NCI-H1105 (cell line): Measurements from ENCODE around the gene CDK3.
A peak's percentile ranks its signal among the peaks of the same experiment; 100 is the strongest.

ENCODE experiments used
- DNase-seq: peaks from one replicate; lab custom pipeline; 2025; lab: John Stamatoyannopoulos, UW

The CDK3 gene

DNA sequence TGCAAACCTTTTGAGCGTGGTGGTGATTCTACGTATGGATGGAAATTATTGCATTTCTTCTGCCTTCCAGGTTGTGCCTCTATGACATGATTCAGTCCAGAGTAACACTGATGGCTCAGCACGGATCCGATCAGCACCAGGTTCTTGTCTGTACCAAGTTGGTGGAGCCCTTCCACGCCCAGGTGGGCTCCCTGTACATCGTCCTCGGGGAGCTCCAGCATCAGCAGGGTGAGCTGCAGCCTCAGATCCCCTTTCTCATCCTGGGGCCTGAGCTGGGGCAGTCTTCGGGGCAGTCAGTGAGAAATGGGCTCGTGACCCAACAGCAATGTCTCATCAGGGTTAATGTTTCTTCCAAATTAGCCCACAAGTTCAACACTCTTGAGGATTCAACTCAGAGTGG lies 9.3 kb upstream of the CDK3 start:
- no peak for DNase-seq

- no peak for DNase-seq
These were observed 5.8 kb upstream of the CDK3 start for GRCh38 chr17:75994802-75995370.

DNA sequence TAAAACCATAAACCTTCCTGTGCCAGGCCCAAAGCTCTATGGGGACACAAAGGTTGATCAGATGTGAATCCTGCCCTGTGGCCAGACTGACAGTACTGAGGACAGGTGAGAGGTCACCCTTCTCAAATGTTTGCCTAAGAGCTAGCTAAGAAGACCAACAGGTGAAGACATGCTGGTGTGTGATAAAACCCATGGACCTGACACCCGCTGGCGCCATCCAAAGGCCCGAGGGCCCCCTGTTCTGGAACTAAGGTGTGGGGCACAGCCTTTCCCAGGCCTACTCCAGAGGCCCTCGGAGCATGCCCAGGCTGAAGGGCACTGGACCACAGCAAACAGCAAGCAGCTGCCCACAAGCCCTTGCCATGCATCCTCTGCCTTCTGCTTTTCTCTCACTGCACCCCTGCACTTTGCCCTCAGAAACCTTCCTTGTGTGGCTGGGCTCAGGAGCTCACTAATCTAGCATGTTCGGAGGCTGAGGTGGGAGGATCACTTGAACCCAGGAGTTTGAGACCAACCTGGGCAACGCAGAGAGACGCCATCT lies 5.2 kb upstream of the CDK3 start:
- DNase-seq: no peak

DNA sequence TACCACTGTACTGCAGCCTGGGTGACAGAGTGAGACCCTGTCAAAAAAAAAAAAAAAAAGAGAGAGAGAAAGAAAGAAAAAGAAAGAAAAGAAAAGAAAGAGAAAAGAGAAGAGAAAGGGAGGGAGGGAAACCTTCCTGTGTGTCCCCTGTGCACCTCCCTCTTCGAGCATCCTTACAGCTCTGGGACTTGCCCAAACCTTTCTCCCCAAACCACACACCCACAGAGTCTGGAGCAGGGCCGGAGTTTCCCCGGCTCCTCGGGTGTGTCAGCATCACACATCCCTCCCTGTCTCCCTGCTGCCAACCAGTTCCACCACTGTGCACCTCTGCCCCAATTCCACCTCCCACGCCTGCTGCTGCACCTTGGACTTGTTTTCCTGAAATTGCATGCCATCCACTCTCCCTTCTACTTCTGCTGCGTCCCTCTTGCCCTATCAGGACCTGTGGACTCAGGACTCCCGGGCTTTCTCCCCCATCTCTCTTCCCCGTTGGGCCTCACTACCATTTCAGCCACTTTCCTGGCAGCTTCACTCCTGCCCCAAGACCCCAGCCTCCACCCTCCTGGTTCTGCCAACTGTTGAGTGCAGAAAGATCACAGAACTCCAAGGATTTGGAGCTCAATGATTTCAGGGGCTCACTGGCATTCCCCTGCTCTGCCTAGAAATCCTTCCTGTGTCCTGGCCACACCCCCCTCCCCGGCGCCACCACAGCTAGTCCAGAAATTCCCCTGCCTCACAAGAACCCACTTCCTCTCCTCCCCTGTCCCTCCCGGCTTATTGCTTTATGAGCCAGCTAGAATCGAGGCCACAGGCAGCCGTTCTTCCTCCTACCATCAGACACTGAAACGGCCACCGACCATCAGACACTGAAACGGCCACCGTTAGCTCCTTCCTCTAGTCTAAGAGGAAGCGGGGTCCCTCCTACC lies 3.7 kb upstream of the CDK3 start:
- no peak for DNase-seq

GRCh38 chr17:75998327-75998795 lies 2.3 kb upstream of the CDK3 start:
- no peak for DNase-seq

GRCh38 chr17:76000016-76000754 lies 470 bp upstream of the CDK3 start:
- DNase-seq: no peak

DNA sequence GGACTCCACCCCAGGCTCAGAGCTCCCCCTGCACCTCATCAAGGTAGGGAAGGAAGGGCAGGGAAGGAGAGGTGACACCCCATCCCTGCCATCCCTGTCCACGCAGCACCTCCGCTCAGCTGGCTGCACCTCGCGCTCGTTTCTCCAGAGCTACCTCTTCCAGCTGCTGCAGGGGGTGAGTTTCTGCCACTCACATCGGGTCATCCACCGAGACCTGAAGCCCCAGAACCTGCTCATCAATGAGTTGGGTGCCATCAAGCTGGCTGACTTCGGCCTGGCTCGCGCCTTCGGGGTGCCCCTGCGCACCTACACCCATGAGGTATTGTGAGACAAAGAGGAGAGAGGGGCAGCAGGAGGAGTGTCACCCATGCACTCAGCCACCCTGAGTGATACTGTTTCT lies 1.4 kb downstream of the CDK3 start:
- no peak for DNase-seq

DNA sequence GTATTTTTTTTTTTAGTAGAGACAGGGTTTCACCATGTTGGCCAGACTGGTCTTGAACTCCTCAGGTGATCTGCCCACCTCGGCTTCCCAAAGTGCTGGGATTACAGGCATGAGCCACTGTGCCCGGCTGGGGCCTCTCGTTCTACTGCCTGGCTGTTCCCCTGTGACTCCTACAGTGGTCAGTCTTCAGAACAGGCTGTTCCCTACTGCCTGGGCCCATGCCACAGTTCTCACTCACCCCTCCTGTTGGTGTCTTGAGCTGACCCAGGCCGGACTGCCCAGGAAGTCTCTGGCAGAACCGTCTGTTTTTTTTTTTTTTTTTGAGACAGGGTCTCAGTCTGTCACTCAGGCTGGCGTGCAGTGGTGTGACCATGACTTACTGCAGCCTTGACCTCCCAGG lies 3.3 kb downstream of the CDK3 start:
- no peak for DNase-seq

- no peak for DNase-seq
These were observed 4.2 kb downstream of the CDK3 start for GRCh38 chr17:76004750-76005262.

DNA sequence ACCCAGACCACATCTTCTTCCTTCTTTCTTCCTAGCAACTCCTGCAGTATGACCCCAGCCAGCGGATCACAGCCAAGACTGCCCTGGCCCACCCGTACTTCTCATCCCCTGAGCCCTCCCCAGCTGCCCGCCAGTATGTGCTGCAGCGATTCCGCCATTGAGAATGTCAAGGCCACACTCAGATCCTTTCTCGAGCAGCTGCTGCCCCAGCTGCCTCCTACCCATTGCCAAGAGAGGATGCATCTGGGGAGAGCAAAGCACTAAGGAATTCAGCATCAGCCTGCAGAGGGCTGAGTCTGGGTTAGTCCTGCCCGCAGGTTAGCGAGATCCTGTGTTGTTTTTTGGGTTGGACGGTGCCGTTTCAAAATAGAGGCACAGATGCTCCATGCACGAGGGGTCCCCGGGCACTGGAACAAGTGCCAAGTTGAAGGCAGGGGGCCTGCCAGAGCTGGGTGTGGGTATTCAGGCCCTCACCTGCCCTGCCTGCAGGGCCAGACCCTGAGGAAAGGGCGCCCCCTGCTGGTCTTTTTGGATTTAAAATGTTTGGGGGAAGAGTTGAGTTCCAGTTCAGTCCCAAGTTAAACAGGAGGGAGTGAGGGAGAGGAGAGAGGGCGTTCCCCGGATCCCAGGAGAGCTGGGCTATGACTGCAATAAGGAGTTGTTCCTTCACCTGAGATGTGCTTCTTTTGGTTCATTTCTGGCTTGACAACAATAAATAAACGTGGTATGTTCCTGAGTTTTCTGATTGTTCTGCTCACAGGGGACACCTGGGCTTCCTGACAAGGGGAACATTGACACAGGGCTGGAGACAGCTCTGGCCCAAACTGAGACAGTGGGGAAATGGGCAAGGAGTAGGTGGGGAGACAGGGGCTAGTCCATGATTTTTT lies 4.9 kb downstream of the CDK3 start:
- peak; percentile 66 for DNase-seq

- no peak for DNase-seq
These were observed 6.6 kb downstream of the CDK3 start for GRCh38 chr17:76007131-76007849.

DNA sequence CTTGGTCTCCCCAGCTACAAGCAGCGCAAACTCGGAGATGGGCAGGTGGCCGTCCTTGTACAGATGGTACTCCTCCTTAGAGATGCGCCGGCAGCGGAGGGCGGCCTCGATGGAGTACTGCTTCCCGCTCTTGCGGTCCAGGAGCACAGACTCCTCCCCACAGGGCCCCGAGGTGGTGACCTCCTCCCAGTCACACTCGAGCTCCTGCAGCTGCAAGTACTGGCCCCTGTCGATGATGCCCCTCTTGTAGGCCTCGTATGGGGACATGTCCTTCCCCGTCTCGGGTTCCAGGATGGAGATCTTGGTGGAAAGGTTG lies 7.2 kb downstream of the CDK3 start:
- no peak for DNase-seq

GRCh38 chr17:76008208-76008607 lies 7.6 kb downstream of the CDK3 start:
- no peak for DNase-seq

DNA sequence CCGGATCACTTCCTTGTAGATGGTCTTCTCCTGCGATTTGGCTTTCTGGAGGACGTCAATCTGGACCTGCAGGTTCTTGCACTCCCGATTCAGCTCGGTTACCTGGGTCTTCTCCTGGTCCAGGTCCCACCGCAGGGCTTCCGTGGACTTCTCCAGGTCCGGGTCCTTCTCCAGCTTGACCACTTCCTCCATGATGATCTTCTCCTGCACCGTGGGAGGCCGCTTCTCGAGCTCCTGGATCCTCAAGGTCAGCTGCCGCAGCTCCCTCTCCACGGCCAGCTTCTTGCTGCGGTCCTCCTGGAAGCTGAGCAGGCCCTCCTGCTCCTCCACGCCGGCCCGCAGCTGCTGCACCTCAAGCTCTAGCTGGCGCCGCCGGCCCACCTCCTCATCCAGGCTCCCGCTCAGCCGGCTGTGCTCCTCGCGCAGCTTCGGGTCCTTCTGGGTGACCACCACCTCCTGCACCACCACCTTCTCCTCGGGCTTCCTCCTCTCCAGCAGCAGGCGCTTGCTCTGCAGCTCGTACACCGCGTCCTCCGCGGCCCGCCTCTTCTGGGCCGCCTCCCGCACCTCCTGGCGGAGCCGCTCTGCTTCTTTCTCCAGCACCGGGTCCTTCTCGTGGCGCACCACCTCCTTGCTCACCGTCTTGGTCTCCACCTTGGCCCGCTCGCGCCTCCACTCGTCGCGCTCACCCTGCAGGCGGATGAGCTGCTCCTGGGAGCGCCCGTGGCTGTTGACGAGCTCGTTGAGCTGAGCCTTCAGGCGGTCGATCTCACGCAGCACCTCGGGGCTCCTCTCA lies 8.2 kb downstream of the CDK3 start:
- DNase-seq: no peak

- no peak for DNase-seq
These were observed 8.8 kb downstream of the CDK3 start for GRCh38 chr17:76009447-76009846.

GRCh38 chr17:76009969-76010661 lies 9.5 kb downstream of the CDK3 start:
- no peak for DNase-seq

DNA sequence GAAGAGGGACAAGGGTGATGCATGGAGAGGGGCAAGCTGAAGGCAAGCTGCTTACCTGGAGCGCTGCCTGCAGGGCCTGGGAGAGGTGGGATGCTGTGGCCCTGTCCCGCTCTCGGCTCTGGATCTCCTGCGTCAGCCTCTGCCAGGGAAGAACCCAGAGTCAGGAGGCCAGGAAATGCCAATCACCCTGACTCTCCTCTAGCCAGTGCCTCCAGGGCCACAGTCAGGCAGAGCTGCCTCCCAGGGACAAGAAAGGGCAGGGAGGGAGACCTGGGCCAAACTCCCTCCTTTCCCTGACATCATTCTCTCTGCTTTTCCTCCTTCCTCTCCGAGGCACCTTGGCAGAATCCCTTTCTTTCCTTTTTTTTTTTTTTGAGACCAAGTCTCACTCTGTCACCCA lies 11.3 kb downstream of the CDK3 start:
- DNase-seq: no peak

GRCh38 chr17:76013377-76013932 lies 12.8 kb downstream of the CDK3 start:
- no peak for DNase-seq
